Calu3 (cell line): ENCODE data around the gene FLYWCH1. TPM values are rescaled to one million over a fixed set of nuclear protein-coding genes. Genes with fewer than 3 reads are reported as not detected.

ENCODE experiments used
- BruUV-seq: library from RNA; stranded (reverse); fragments of 400-500 nt; replicated peaks from 2 replicates; lab custom pipeline; 2021; lab: Mats Ljungman, UMichigan
- CTCF ChIA-PET: fragments of 300-600 bp; sonication (Branson Sonifier 250); formaldehyde crosslinking; loops from one replicate; lab custom pipeline; 2022; ENCODE audit warnings: antibody characterized with exemption; lab: Charles Lee
- DNase-seq: peaks from one replicate; pipeline ENCODE4 v3.0.0; 2022
- H3K27ac Mint-ChIP-seq: one replicate; pipeline ENCODE4 v1.8.0; 2022; ENCODE audit warnings: mixed read lengths; ENCODE audit not compliant: unreplicated experiment
- H3K27me3 Mint-ChIP-seq: one replicate; pipeline ENCODE4 v1.8.0; 2022; ENCODE audit warnings: mixed read lengths; ENCODE audit not compliant: unreplicated experiment
- H3K36me3 Mint-ChIP-seq: one replicate; pipeline ENCODE4 v1.8.0; 2022; ENCODE audit warnings: mild to moderate bottlenecking, moderate library complexity, mixed read lengths; ENCODE audit not compliant: insufficient read depth, unreplicated experiment
- H3K4me1 Mint-ChIP-seq: one replicate; pipeline ENCODE4 v1.8.0; 2022; ENCODE audit warnings: mild to moderate bottlenecking, low read depth, mixed read lengths; ENCODE audit not compliant: unreplicated experiment
- H3K4me3 Mint-ChIP-seq: one replicate; pipeline ENCODE4 v1.8.0; 2022; ENCODE audit warnings: mild to moderate bottlenecking, low read depth, moderate library complexity, mixed read lengths; ENCODE audit not compliant: unreplicated experiment
- H3K9me3 Mint-ChIP-seq: one replicate; pipeline ENCODE4 v1.8.0; 2022; ENCODE audit warnings: low read depth, mixed read lengths; ENCODE audit not compliant: unreplicated experiment
- intact Hi-C: fragments of 100-400 bp; cut with micrococcal nuclease; formaldehyde crosslinking; loops from one replicate; pipeline ENCODE4 v1.10.0; 2022; ENCODE audit not compliant: unreplicated experiment
- total RNA-seq: library from RNA; stranded (reverse); gene quantifications from 2 replicates; pipeline ENCODE4 v1.2.3, GENCODE V29; 2022
- TF ChIP-seq, protein P1 (sequence below): fragments of 200-600 bp; IDR thresholded peaks from one replicate; pipeline ENCODE4 v1.8.0; 2022; ENCODE audit warnings: antibody characterized with exemption; ENCODE audit not compliant: unreplicated experiment

Gene FLYWCH1
- total RNA-seq, 1 experiment from 2014 or later: 34.8 TPM

- H3K27ac Mint-ChIP-seq: no peak overlapping the region
- H3K4me3 Mint-ChIP-seq: no peak overlapping the region
- H3K9me3 Mint-ChIP-seq: no peaks in the 10 kb centered on the region
- H3K36me3 Mint-ChIP-seq: peaks cover 31% of the 10 kb centered on the region
- no TSS peak for BruUV-seq
- H3K4me1 Mint-ChIP-seq: no peaks in the 10 kb centered on the region
- no peak for DNase-seq
- intact Hi-C loops: no loop called here
- CTCF ChIA-PET: no interaction called here
- H3K27me3 Mint-ChIP-seq: no peaks in the 10 kb centered on the region
- TF ChIP-seq, protein P1, sequence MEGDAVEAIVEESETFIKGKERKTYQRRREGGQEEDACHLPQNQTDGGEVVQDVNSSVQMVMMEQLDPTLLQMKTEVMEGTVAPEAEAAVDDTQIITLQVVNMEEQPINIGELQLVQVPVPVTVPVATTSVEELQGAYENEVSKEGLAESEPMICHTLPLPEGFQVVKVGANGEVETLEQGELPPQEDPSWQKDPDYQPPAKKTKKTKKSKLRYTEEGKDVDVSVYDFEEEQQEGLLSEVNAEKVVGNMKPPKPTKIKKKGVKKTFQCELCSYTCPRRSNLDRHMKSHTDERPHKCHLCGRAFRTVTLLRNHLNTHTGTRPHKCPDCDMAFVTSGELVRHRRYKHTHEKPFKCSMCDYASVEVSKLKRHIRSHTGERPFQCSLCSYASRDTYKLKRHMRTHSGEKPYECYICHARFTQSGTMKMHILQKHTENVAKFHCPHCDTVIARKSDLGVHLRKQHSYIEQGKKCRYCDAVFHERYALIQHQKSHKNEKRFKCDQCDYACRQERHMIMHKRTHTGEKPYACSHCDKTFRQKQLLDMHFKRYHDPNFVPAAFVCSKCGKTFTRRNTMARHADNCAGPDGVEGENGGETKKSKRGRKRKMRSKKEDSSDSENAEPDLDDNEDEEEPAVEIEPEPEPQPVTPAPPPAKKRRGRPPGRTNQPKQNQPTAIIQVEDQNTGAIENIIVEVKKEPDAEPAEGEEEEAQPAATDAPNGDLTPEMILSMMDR: no peak
Measured at GRCh38 chr16:2936436-2937011, 24.8 kb downstream of the FLYWCH1 start.

- no peak for DNase-seq
- Mint-ChIP-seq H3K4me3 (no peak overlapping the region), H3K27ac (no peak overlapping the region), H3K27me3 (no peaks in the 10 kb centered on the region), H3K9me3 (no peaks in the 10 kb centered on the region), H3K4me1 (no peaks in the 10 kb centered on the region), H3K36me3 (peaks cover 30% of the 10 kb centered on the region)
- CTCF ChIA-PET: no interaction called here
- no TSS peak for BruUV-seq
- TF ChIP-seq, protein P1: no peak
- intact Hi-C loops: no loop called here
Measured at GRCh38 chr16:2937170-2937569, 25.4 kb downstream of the FLYWCH1 start.

DNA sequence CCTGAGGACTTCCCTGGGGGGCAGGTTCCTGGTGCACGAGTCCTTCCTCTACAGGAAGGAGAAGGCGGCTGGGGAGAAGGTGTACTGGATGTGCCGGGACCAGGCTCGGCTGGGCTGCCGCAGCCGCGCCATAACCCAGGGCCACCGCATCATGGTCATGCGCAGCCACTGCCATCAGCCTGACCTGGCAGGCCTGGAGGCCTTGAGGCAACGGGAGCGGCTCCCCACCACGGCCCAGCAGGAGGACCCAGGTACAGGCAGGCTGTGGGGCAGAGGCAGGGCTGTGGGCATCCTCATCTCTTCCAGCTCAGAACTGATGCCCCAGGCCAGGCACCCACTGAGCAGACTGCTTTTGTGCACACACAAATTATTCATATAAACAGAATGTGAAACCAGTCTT lies 26.5 kb downstream of the FLYWCH1 start:
- no TSS peak for BruUV-seq
- no peak overlapping the region for H3K27ac Mint-ChIP-seq
- H3K27me3 Mint-ChIP-seq: no peaks in the 10 kb centered on the region
- no peak overlapping the region for H3K4me3 Mint-ChIP-seq
- TF ChIP-seq, protein P1: no peak
- no peaks in the 10 kb centered on the region for H3K4me1 Mint-ChIP-seq
- no peak for DNase-seq
- no peaks in the 10 kb centered on the region for H3K9me3 Mint-ChIP-seq
- H3K36me3 Mint-ChIP-seq: peaks cover 30% of the 10 kb centered on the region
- intact Hi-C loops: no loop called here
- CTCF ChIA-PET: interaction anchor here (1.5 kb wide), 1 partner anchor 11 kb away, joined by 6 read pairs; no protein-coding TSS in a partner anchor

DNA sequence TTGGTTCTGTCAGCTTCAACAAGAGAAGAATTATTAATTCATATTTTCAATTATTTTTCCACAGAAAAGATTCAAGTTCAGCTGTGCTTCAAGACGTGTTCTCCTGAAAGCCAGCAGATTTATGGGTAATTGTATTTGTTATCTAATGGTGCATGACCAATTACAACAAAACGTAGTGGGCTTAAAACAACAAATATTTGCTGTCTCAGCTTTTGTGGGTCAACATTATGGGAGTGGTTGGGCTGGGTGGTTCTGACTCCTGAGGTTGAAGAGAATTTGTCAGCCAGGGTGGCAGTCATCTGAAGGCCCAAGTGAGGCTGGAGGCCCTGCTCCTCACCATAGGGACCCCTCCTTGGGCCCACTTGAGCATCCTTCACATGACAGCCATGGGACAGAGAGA lies 28.2 kb downstream of the FLYWCH1 start:
- peaks cover 24% of the 10 kb centered on the region for H3K36me3 Mint-ChIP-seq
- no peak overlapping the region for H3K4me3 Mint-ChIP-seq
- H3K27ac Mint-ChIP-seq: no peak overlapping the region
- intact Hi-C loops: no loop called here
- no peaks in the 10 kb centered on the region for H3K9me3 Mint-ChIP-seq
- CTCF ChIA-PET: interaction anchor here (1.5 kb wide), 1 partner anchor 13 kb away, joined by 6 read pairs; no protein-coding TSS in a partner anchor
- no peaks in the 10 kb centered on the region for H3K4me1 Mint-ChIP-seq
- no TSS peak for BruUV-seq
- TF ChIP-seq, protein P1: no peak
- no peak for DNase-seq
- H3K27me3 Mint-ChIP-seq: no peaks in the 10 kb centered on the region
